Lung (tissue), 12 donors: ENCODE results near the gene MAGI2. TPM values are rescaled to one million over a fixed set of nuclear protein-coding genes. Genes with fewer than 3 reads are reported as not detected.
"Not testable (repeated sequence)": the region's sequence is repeated elsewhere in the genome, so short reads cannot be mapped to it uniquely, and the experiment has no call there.

Source experiments
- ATAC-seq: fragments of 200-7000 bp; cut with Tn5 transposase; one replicate; pipeline ENCODE4 v1.9.1; 2020; ENCODE audit warnings: moderate number of reproducible peaks; ENCODE audit not compliant: insufficient read depth, low FRiP score
- DNase-seq, 3 donors: peaks; one replicate each; pipeline ENCODE4 v3.0.0-alpha.2; 2013 to 2017
- H3K27ac ChIP-seq, 2 donors: one replicate each; pipeline ENCODE4 v1.5.1; 2013; ENCODE audit warnings: mild to moderate bottlenecking in 2 of 2, moderate library complexity in 2 of 2, control low read depth in 1 of 2, inconsistent platforms in 1 of 2, low read depth in 1 of 2, low read length in 1 of 2
- H3K27me3 ChIP-seq, 3 donors: one replicate each; pipeline ENCODE4 v1.5.1; 2013; ENCODE audit warnings: low read length in 2 of 3; ENCODE audit not compliant: control insufficient read depth in 3 of 3, insufficient read depth in 3 of 3
- H3K36me3 ChIP-seq, 4 donors: one replicate each; pipeline ENCODE4 v1.5.1; 2013; ENCODE audit warnings: low read length in 4 of 4, mild to moderate bottlenecking in 1 of 4, moderate library complexity in 1 of 4; ENCODE audit not compliant: control insufficient read depth in 4 of 4, insufficient read depth in 4 of 4
- H3K4me1 ChIP-seq, 5 donors: one replicate each; pipeline ENCODE4 v1.5.1; 2013; ENCODE audit warnings: low read length in 5 of 5, mild to moderate bottlenecking in 2 of 5, moderate library complexity in 1 of 5; ENCODE audit not compliant: control insufficient read depth in 5 of 5, insufficient read depth in 5 of 5
- H3K4me3 ChIP-seq: one replicate; pipeline ENCODE4 v1.5.1; 2013; ENCODE audit warnings: mild to moderate bottlenecking, control low read depth, moderate library complexity
- H3K9ac ChIP-seq, 2 donors: one replicate each; pipeline ENCODE4 v1.5.1; 2013; ENCODE audit warnings: low read length in 2 of 2, control low read depth in 1 of 2; ENCODE audit not compliant: insufficient read depth in 1 of 2
- H3K9me3 ChIP-seq, 4 donors: one replicate each; pipeline ENCODE4 v1.5.1; 2013; ENCODE audit warnings: low read length in 3 of 4, mild to moderate bottlenecking in 1 of 4, moderate library complexity in 1 of 4; ENCODE audit not compliant: control insufficient read depth in 4 of 4, insufficient read depth in 3 of 4
- CTCF ChIP-seq: IDR thresholded peaks from 2 replicates; pipeline ENCODE4 v1.5.1; 2012; ENCODE audit warnings: mild to moderate bottlenecking; ENCODE audit errors: control extremely low read depth, extremely low read depth
- WGBS, 2 donors: extraction: QIAGEN DNeasy Blood & Tissue Kit; methylation state at CpG; one replicate each; pipeline ENCODE4 v1.1.7; 2013; 5-methylcytosine and 5-hydroxymethylcytosine counted together
- polyA plus RNA-seq, 2 donors: library from polyadenylated mRNA; stranded (reverse); fragments of 200-250 nt; gene quantifications; one replicate each; pipeline ENCODE4 v1.2.1, GENCODE V29; 2013
- total RNA-seq, 2 donors: library from RNA; depleted of rRNA in 1 of 2; stranded (reverse); fragments of >200 nt in 1 of 2; gene quantifications; one replicate each; pipeline ENCODE4 v1.2.1, GENCODE V29; 2014 to 2021
- donor health status: control.
- donor health status: control.
- donor health status: Bipolar disorder and iron deficiency.
- donor health status: healthy.
- donor health status: DM: yes; HTN: yes; CAD: no.

MAGI2 gene
- total and polyA plus RNA-seq, 4 donors: 0.94 to 18.0 (median 5.3) TPM

- DNase-seq (no peak), ATAC-seq (no peak)
- H3K4me3 ChIP-seq: no peak overlapping the region
- H3K9ac ChIP-seq: no peak overlapping the region
- H3K9me3 ChIP-seq: no peaks in the 10 kb centered on the region
- WGBS, 2 donors: 94 to 98% methylated on average over 1 of the region's 1 CpG
- H3K27ac ChIP-seq: no peak overlapping the region
- no peaks in the 10 kb centered on the region for H3K36me3 ChIP-seq
- peaks cover 0 to 4% (median 0%) of the 10 kb centered on the region in 5 donors for H3K4me1 ChIP-seq
- TF ChIP-seq CTCF: no peak
- H3K27me3 ChIP-seq: no peaks in the 10 kb centered on the region
These were observed 1125.7 kb downstream of the MAGI2 start for GRCh38 chr7:78327718-78328117.

- H3K4me1 ChIP-seq: peaks cover 0 to 4% (median 0%) of the 10 kb centered on the region in 5 donors
- DNase-seq (no peak), ATAC-seq (no peak)
- no peak overlapping the region for H3K27ac ChIP-seq
- H3K9me3 ChIP-seq: no peaks in the 10 kb centered on the region
- no peak for TF ChIP-seq CTCF
- WGBS, 2 donors: 25 to 50% methylated on average over 1 of the region's 1 CpG
- H3K27me3 ChIP-seq: no peaks in the 10 kb centered on the region
- no peaks in the 10 kb centered on the region for H3K36me3 ChIP-seq
- no peak overlapping the region for H3K9ac ChIP-seq
- H3K4me3 ChIP-seq: no peak overlapping the region
These were observed 1126.6 kb downstream of the MAGI2 start for GRCh38 chr7:78326876-78327275.

GRCh38 chr7:78326189-78326588 lies 1127.3 kb downstream of the MAGI2 start:
- ATAC-seq (no peak), DNase-seq (no peak)
- TF ChIP-seq CTCF: no peak
- no peaks in the 10 kb centered on the region for H3K27me3 ChIP-seq
- H3K9me3 ChIP-seq: no peaks in the 10 kb centered on the region
- H3K9ac ChIP-seq: no peak overlapping the region
- WGBS, 2 donors: 74 to 94% methylated on average over 2 of the region's 2 CpGs
- H3K27ac ChIP-seq: no peak overlapping the region
- peaks cover 0 to 4% (median 0%) of the 10 kb centered on the region in 5 donors for H3K4me1 ChIP-seq
- no peak overlapping the region for H3K4me3 ChIP-seq
- no peaks in the 10 kb centered on the region for H3K36me3 ChIP-seq

GRCh38 chr7:78323118-78323517 lies 1130.3 kb downstream of the MAGI2 start:
- TF ChIP-seq CTCF: no peak
- Histone ChIP-seq H3K9me3 (no peaks in the 10 kb centered on the region), H3K4me3 (no peak overlapping the region), H3K27ac (no peak overlapping the region), H3K36me3 (no peaks in the 10 kb centered on the region), H3K4me1 (peaks cover 0 to 4% (median 0%) of the 10 kb centered on the region in 5 donors), H3K9ac (no peak overlapping the region), H3K27me3 (no peaks in the 10 kb centered on the region)
- DNase-seq: no peak
- no peak for ATAC-seq
- 61 to 77% methylated on average over 1 of the region's 1 CpG for WGBS, 2 donors

GRCh38 chr7:78322231-78322630 lies 1131.2 kb downstream of the MAGI2 start:
- not testable (repeated sequence) for H3K27ac ChIP-seq, H3K9me3 ChIP-seq, H3K36me3 ChIP-seq, DNase-seq, H3K4me1 ChIP-seq, H3K27me3 ChIP-seq, ATAC-seq, H3K4me3 ChIP-seq, H3K9ac ChIP-seq
- 95 to 97% methylated on average over 5 of the region's 5 CpGs for WGBS, 2 donors
